ENCODE measurements around the gene NRG2.
A peak's percentile ranks its signal among the peaks of the same experiment; 100 is the strongest.

The NRG2 gene

DNA sequence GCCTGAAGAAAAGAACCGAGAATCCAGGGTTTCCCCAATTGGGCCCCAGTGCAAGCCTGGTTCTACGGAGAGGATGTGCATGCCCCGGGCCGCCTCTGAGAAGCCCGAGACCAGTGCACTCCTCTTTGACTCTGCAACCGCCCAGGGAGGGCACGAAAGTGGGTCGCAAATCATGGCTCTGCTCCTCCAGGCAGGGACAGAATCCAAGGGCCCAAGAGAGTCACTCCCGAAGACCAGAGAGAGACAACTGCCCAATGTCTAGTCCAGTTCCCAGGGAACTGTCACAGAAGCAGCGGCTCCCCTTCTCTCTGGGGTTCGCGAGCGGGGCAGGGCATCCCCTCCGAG lies 139.7 kb downstream of the NRG2 start:
- Histone ChIP-seq H3K36me3 (ENCODE audit: control insufficient read depth in 2 of 2, insufficient read depth in 2 of 2, low read length in 2 of 2) (no peaks in the 10 kb centered on the region), H3K9me3 (ENCODE audit: control insufficient read depth in 2 of 2, low read length in 2 of 2) (no peaks in the 10 kb centered on the region), H3K27me3 (ENCODE audit: control insufficient read depth in 2 of 2, insufficient read depth in 2 of 2, low read length in 2 of 2) (peaks cover 30 to 34% of the 10 kb centered on the region in 2 donors), H3K4me3 (ENCODE audit: low read length in 2 of 2) (peak overlapping the region; percentile 14 to 41), H3K9ac (ENCODE audit: low read depth in 1 of 2, low read length in 2 of 2) (no peak overlapping the region), H3K4me1 (ENCODE audit: control insufficient read depth in 2 of 2, insufficient read depth in 2 of 2, low read length in 2 of 2) (peaks cover 2 to 4% of the 10 kb centered on the region in 2 donors), H3K27ac (ENCODE audit: low read depth in 2 of 2, low read length in 2 of 2) (no peak overlapping the region)

DNA sequence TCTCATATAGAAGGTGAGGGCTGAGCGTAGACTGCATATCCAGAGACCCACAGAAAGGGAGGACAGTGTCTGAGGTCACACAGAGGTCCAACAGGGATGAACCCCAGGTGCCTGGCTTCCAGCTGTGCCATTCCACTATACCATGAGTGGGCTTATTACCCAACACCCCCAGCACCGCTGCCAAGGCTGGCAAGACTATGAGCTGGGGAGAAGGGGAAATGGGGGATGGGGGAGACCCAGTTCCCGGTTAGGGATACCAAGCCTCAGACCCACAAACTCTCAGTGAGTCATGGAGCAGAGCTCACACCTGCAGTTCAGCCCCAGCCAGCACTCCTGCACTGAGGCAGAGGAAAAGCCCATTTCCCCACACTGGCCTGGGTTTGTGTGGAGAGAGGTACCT lies 141.1 kb downstream of the NRG2 start:
- Histone ChIP-seq H3K4me1 (ENCODE audit: control insufficient read depth in 2 of 2, insufficient read depth in 2 of 2, low read length in 2 of 2) (peaks cover 2 to 4% of the 10 kb centered on the region in 2 donors), H3K9ac (ENCODE audit: low read depth in 1 of 2, low read length in 2 of 2) (no peak overlapping the region), H3K9me3 (ENCODE audit: control insufficient read depth in 2 of 2, low read length in 2 of 2) (no peaks in the 10 kb centered on the region), H3K27me3 (ENCODE audit: control insufficient read depth in 2 of 2, insufficient read depth in 2 of 2, low read length in 2 of 2) (peaks cover 29 to 34% of the 10 kb centered on the region in 2 donors), H3K36me3 (ENCODE audit: control insufficient read depth in 2 of 2, insufficient read depth in 2 of 2, low read length in 2 of 2) (no peaks in the 10 kb centered on the region), H3K27ac (ENCODE audit: low read depth in 2 of 2, low read length in 2 of 2) (no peak overlapping the region), H3K4me3 (ENCODE audit: low read length in 2 of 2) (no peak overlapping the region)

GRCh38 chr5:139901251-139901575 lies 141.9 kb downstream of the NRG2 start:
- Histone ChIP-seq H3K27ac (ENCODE audit: low read depth in 2 of 2, low read length in 2 of 2) (no peak overlapping the region), H3K4me1 (ENCODE audit: control insufficient read depth in 2 of 2, insufficient read depth in 2 of 2, low read length in 2 of 2) (peaks cover 2 to 4% of the 10 kb centered on the region in 2 donors), H3K36me3 (ENCODE audit: control insufficient read depth in 2 of 2, insufficient read depth in 2 of 2, low read length in 2 of 2) (no peaks in the 10 kb centered on the region), H3K27me3 (ENCODE audit: control insufficient read depth in 2 of 2, insufficient read depth in 2 of 2, low read length in 2 of 2) (peaks cover 27 to 34% of the 10 kb centered on the region in 2 donors), H3K9me3 (ENCODE audit: control insufficient read depth in 2 of 2, low read length in 2 of 2) (no peaks in the 10 kb centered on the region), H3K4me3 (ENCODE audit: low read length in 2 of 2) (no peak overlapping the region), H3K9ac (ENCODE audit: low read depth in 1 of 2, low read length in 2 of 2) (no peak overlapping the region)

- H3K27ac ChIP-seq (ENCODE audit: low read depth in 2 of 2, low read length in 2 of 2), result no peak overlapping the region
- H3K9me3 ChIP-seq (ENCODE audit: control insufficient read depth in 2 of 2, low read length in 2 of 2), result no peaks in the 10 kb centered on the region
- H3K9ac ChIP-seq (ENCODE audit: low read depth in 1 of 2, low read length in 2 of 2), result no peak overlapping the region
- H3K4me3 ChIP-seq (ENCODE audit: low read length in 2 of 2), result no peak overlapping the region
- H3K36me3 ChIP-seq (ENCODE audit: control insufficient read depth in 2 of 2, insufficient read depth in 2 of 2, low read length in 2 of 2), result no peaks in the 10 kb centered on the region
- H3K27me3 ChIP-seq (ENCODE audit: control insufficient read depth in 2 of 2, insufficient read depth in 2 of 2, low read length in 2 of 2), result peaks cover 26 to 34% of the 10 kb centered on the region in 2 donors
- H3K4me1 ChIP-seq (ENCODE audit: control insufficient read depth in 2 of 2, insufficient read depth in 2 of 2, low read length in 2 of 2), result peaks cover 2 to 4% of the 10 kb centered on the region in 2 donors
These were observed 142.4 kb downstream of the NRG2 start for GRCh38 chr5:139900546-139901250.

DNA sequence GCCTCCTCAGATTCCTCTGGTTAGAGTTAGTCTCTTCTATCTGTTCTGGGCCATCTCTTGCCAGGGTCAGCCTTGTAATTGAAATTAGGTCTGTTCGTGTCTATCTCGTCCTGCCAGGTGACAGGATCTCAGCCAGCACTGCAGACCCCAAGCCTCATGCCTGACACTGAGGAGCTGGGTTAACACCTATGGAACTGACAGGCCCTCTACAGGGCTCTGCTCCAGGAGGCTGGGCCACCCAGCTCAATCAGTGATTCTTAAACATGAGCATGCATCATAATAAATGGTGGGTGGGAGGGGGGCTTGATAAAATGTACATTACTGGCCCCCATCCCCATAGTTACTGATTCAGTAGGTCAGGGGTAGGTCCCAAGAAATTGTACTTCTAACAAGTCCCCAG lies 144.1 kb downstream of the NRG2 start:
- Histone ChIP-seq H3K9me3 (ENCODE audit: control insufficient read depth in 2 of 2, low read length in 2 of 2) (no peaks in the 10 kb centered on the region), H3K9ac (ENCODE audit: low read depth in 1 of 2, low read length in 2 of 2) (no peak overlapping the region), H3K4me1 (ENCODE audit: control insufficient read depth in 2 of 2, insufficient read depth in 2 of 2, low read length in 2 of 2) (no peaks in the 10 kb centered on the region), H3K4me3 (ENCODE audit: low read length in 2 of 2) (no peak overlapping the region), H3K27ac (ENCODE audit: low read depth in 2 of 2, low read length in 2 of 2) (no peak overlapping the region), H3K36me3 (ENCODE audit: control insufficient read depth in 2 of 2, insufficient read depth in 2 of 2, low read length in 2 of 2) (no peaks in the 10 kb centered on the region), H3K27me3 (ENCODE audit: control insufficient read depth in 2 of 2, insufficient read depth in 2 of 2, low read length in 2 of 2) (peaks cover 19 to 26% of the 10 kb centered on the region in 2 donors)

GRCh38 chr5:139897982-139898381 lies 145.1 kb downstream of the NRG2 start:
- Histone ChIP-seq H3K36me3 (ENCODE audit: control insufficient read depth in 2 of 2, insufficient read depth in 2 of 2, low read length in 2 of 2) (no peaks in the 10 kb centered on the region), H3K27me3 (ENCODE audit: control insufficient read depth in 2 of 2, insufficient read depth in 2 of 2, low read length in 2 of 2) (peaks cover 14 to 20% of the 10 kb centered on the region in 2 donors), H3K9ac (ENCODE audit: low read depth in 1 of 2, low read length in 2 of 2) (no peak overlapping the region), H3K4me1 (ENCODE audit: control insufficient read depth in 2 of 2, insufficient read depth in 2 of 2, low read length in 2 of 2) (no peaks in the 10 kb centered on the region), H3K9me3 (ENCODE audit: control insufficient read depth in 2 of 2, low read length in 2 of 2) (no peaks in the 10 kb centered on the region), H3K27ac (ENCODE audit: low read depth in 2 of 2, low read length in 2 of 2) (no peak overlapping the region), H3K4me3 (ENCODE audit: low read length in 2 of 2) (no peak overlapping the region)

- Histone ChIP-seq H3K27ac (ENCODE audit: low read depth in 2 of 2, low read length in 2 of 2) (no peak overlapping the region), H3K9ac (ENCODE audit: low read depth in 1 of 2, low read length in 2 of 2) (no peak overlapping the region), H3K9me3 (ENCODE audit: control insufficient read depth in 2 of 2, low read length in 2 of 2) (no peaks in the 10 kb centered on the region), H3K4me1 (ENCODE audit: control insufficient read depth in 2 of 2, insufficient read depth in 2 of 2, low read length in 2 of 2) (no peaks in the 10 kb centered on the region), H3K36me3 (ENCODE audit: control insufficient read depth in 2 of 2, insufficient read depth in 2 of 2, low read length in 2 of 2) (no peaks in the 10 kb centered on the region), H3K27me3 (ENCODE audit: control insufficient read depth in 2 of 2, insufficient read depth in 2 of 2, low read length in 2 of 2) (peaks cover 10 to 14% of the 10 kb centered on the region in 2 donors), H3K4me3 (ENCODE audit: low read length in 2 of 2) (no peak overlapping the region)
These were observed 145.8 kb downstream of the NRG2 start for GRCh38 chr5:139897342-139897741.

DNA sequence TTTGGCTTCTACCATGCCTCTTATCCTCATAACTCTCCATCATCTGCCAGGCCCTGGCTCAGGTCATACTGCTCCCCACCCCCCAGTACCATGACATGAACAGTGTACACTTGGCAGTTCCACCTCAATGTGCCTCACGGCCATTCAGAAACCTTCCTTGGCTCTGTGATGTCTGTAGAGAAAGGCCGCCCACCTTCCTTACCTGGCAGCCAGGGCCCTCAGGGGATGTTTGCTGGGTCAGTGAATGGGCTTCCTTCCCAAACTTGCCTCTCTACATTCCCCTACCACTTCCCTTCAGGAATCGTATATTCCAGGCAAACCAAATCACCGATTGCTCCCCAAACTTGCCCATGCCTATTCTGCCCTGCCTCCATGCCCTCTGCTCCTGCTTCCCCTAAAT lies 146.4 kb downstream of the NRG2 start:
- Histone ChIP-seq H3K9me3 (ENCODE audit: control insufficient read depth in 2 of 2, low read length in 2 of 2) (no peaks in the 10 kb centered on the region), H3K9ac (ENCODE audit: low read depth in 1 of 2, low read length in 2 of 2) (no peak overlapping the region), H3K4me1 (ENCODE audit: control insufficient read depth in 2 of 2, insufficient read depth in 2 of 2, low read length in 2 of 2) (no peaks in the 10 kb centered on the region), H3K27ac (ENCODE audit: low read depth in 2 of 2, low read length in 2 of 2) (no peak overlapping the region), H3K36me3 (ENCODE audit: control insufficient read depth in 2 of 2, insufficient read depth in 2 of 2, low read length in 2 of 2) (no peaks in the 10 kb centered on the region), H3K27me3 (ENCODE audit: control insufficient read depth in 2 of 2, insufficient read depth in 2 of 2, low read length in 2 of 2) (peaks cover 8 to 13% of the 10 kb centered on the region in 2 donors), H3K4me3 (ENCODE audit: low read length in 2 of 2) (no peak overlapping the region)

GRCh38 chr5:139895647-139896046 lies 147.5 kb downstream of the NRG2 start:
- Histone ChIP-seq H3K9me3 (ENCODE audit: control insufficient read depth in 2 of 2, low read length in 2 of 2) (no peaks in the 10 kb centered on the region), H3K9ac (ENCODE audit: low read depth in 1 of 2, low read length in 2 of 2) (no peak overlapping the region), H3K36me3 (ENCODE audit: control insufficient read depth in 2 of 2, insufficient read depth in 2 of 2, low read length in 2 of 2) (no peaks in the 10 kb centered on the region), H3K27me3 (ENCODE audit: control insufficient read depth in 2 of 2, insufficient read depth in 2 of 2, low read length in 2 of 2) (peaks cover 4 to 12% of the 10 kb centered on the region in 2 donors), H3K4me3 (ENCODE audit: low read length in 2 of 2) (no peak overlapping the region), H3K4me1 (ENCODE audit: control insufficient read depth in 2 of 2, insufficient read depth in 2 of 2, low read length in 2 of 2) (no peaks in the 10 kb centered on the region), H3K27ac (ENCODE audit: low read depth in 2 of 2, low read length in 2 of 2) (no peak overlapping the region)

DNA sequence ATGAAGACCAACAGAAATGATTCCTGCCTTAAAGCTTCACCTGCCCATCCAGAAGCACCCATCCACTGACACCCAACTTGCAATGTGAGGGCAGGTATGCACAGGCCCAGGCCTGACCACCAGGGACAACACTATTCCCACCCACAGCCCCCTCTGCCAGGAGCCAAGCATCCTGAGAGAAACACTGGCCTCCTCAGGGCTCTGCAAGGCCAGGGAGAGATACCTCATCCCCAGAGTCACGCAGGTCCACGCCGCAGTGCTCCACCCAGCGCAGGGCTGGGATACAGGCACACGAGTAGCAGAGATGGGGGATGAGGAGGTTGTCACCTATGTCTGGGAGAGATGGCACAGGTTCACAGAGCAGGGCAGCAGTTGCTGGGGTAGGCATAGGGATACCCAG lies 148.1 kb downstream of the NRG2 start:
- Histone ChIP-seq H3K27ac (ENCODE audit: low read depth in 2 of 2, low read length in 2 of 2) (no peak overlapping the region), H3K27me3 (ENCODE audit: control insufficient read depth in 2 of 2, insufficient read depth in 2 of 2, low read length in 2 of 2) (peaks cover 2 to 12% of the 10 kb centered on the region in 2 donors), H3K4me1 (ENCODE audit: control insufficient read depth in 2 of 2, insufficient read depth in 2 of 2, low read length in 2 of 2) (no peaks in the 10 kb centered on the region), H3K4me3 (ENCODE audit: low read length in 2 of 2) (no peak overlapping the region), H3K36me3 (ENCODE audit: control insufficient read depth in 2 of 2, insufficient read depth in 2 of 2, low read length in 2 of 2) (no peaks in the 10 kb centered on the region), H3K9me3 (ENCODE audit: control insufficient read depth in 2 of 2, low read length in 2 of 2) (no peaks in the 10 kb centered on the region), H3K9ac (ENCODE audit: low read depth in 1 of 2, low read length in 2 of 2) (no peak overlapping the region)

GRCh38 chr5:139893873-139894272 lies 149.2 kb downstream of the NRG2 start:
- H3K4me3 ChIP-seq (ENCODE audit: low read length in 2 of 2), result no peak overlapping the region
- peaks cover 0 to 5% of the 10 kb centered on the region in 2 donors for H3K27me3 ChIP-seq (ENCODE audit: control insufficient read depth in 2 of 2, insufficient read depth in 2 of 2, low read length in 2 of 2)
- no peaks in the 10 kb centered on the region for H3K4me1 ChIP-seq (ENCODE audit: control insufficient read depth in 2 of 2, insufficient read depth in 2 of 2, low read length in 2 of 2)
- no peak overlapping the region for H3K9ac ChIP-seq (ENCODE audit: low read depth in 1 of 2, low read length in 2 of 2)
- no peaks in the 10 kb centered on the region for H3K9me3 ChIP-seq (ENCODE audit: control insufficient read depth in 2 of 2, low read length in 2 of 2)
- no peaks in the 10 kb centered on the region for H3K36me3 ChIP-seq (ENCODE audit: control insufficient read depth in 2 of 2, insufficient read depth in 2 of 2, low read length in 2 of 2)
- H3K27ac ChIP-seq (ENCODE audit: low read depth in 2 of 2, low read length in 2 of 2), result no peak overlapping the region
